Neural cell (in vitro differentiated cells): ENCODE data around the gene LILRB2. TPM values are rescaled to one million over a fixed set of nuclear protein-coding genes. Genes with fewer than 3 reads are reported as not detected.

Source experiments
- H2AFZ ChIP-seq: fragments of 200-600, 300-800 bp; sonication (generic), shearing (Covaris generic); 2 replicates; pipeline ENCODE4 v1.6.0; 2014; ENCODE audit warnings: low read depth, mild to moderate bottlenecking, antibody characterized with exemption, low read length, moderate library complexity
- H3F3A ChIP-seq: fragments of 200-600 bp; shearing (Covaris generic); 2 replicates; pipeline ENCODE4 v1.6.1; 2016; ENCODE audit warnings: mild to moderate bottlenecking, moderate library complexity, mixed read lengths, antibody characterized with exemption, low read length; ENCODE audit not compliant: insufficient read depth, poor library complexity, severe bottlenecking
- H3K27ac ChIP-seq: fragments of 200-600, 300-800 bp; sonication (generic), shearing (Covaris generic); 2 replicates; pipeline ENCODE4 v1.5.1; 2014; ENCODE audit warnings: mild to moderate bottlenecking, low read length, moderate library complexity
- H3K27me3 ChIP-seq: fragments of 300-800, 200-600 bp; sonication (generic), shearing (Covaris generic); 2 replicates; pipeline ENCODE4 v1.6.0; 2014; ENCODE audit warnings: mild to moderate bottlenecking, low read depth, low read length, moderate library complexity; ENCODE audit not compliant: insufficient read depth
- H3K36me3 ChIP-seq: fragments of 300-800, 200-600 bp; sonication (generic), shearing (Covaris generic); 2 replicates; pipeline ENCODE4 v1.5.1; 2014; ENCODE audit warnings: mild to moderate bottlenecking, antibody characterized with exemption, low read length, moderate library complexity; ENCODE audit not compliant: insufficient read depth
- H3K4me2 ChIP-seq: fragments of 300-800, 200-600 bp; sonication (generic), shearing (Covaris generic); 2 replicates; pipeline ENCODE4 v1.6.0; 2014; ENCODE audit warnings: mild to moderate bottlenecking, low read length
- H3K4me3 ChIP-seq: fragments of 300-800, 200-600 bp; sonication (generic), shearing (Covaris generic); 2 replicates; pipeline ENCODE4 v1.5.1; 2014; ENCODE audit warnings: mild to moderate bottlenecking, low read length, moderate library complexity
- H3K79me2 ChIP-seq: fragments of 200-600 bp; shearing (Covaris generic); replicated peaks from 2 replicates; pipeline ENCODE4 v1.6.0; 2014; ENCODE audit warnings: mild to moderate bottlenecking, low read length, moderate library complexity; ENCODE audit not compliant: insufficient read depth
- H3K9ac ChIP-seq: fragments of 300-800, 200-600 bp; sonication (generic), shearing (Covaris generic); 2 replicates; pipeline ENCODE4 v1.6.1; 2016; ENCODE audit warnings: mild to moderate bottlenecking, low read length, mixed read lengths
- H3K9me2 ChIP-seq: fragments of 200-600 bp; shearing (Covaris generic); 2 replicates; pipeline ENCODE4 v1.6.1; 2016; ENCODE audit warnings: mild to moderate bottlenecking, low read length, mixed read lengths; ENCODE audit not compliant: insufficient read depth
- H3K9me3 ChIP-seq: fragments of 200-600, 300-800 bp; sonication (generic), shearing (Covaris generic); 2 replicates; pipeline ENCODE4 v1.6.1; 2016; ENCODE audit warnings: mild to moderate bottlenecking, mixed run types, low read length, moderate library complexity, mixed read lengths
- H4K20me1 ChIP-seq: fragments of 200-600 bp; shearing (Covaris generic); 2 replicates; pipeline ENCODE4 v1.6.1; 2016; ENCODE audit warnings: mild to moderate bottlenecking, mixed run types; ENCODE audit not compliant: insufficient read depth
- CTCF ChIP-seq: fragments of 450-650 bp; IDR thresholded peaks from 2 replicates; pipeline ENCODE4 v1.5.1; 2014; ENCODE audit warnings: antibody characterized with exemption, mild to moderate bottlenecking, moderate library complexity; ENCODE audit not compliant: poor library complexity, severe bottlenecking
- EP300 ChIP-seq: fragments of 450-650 bp; conservative IDR thresholded peaks from 2 replicates; pipeline ENCODE4 v1.6.1; 2014; ENCODE audit warnings: antibody characterized with exemption, mild to moderate bottlenecking, moderate library complexity; ENCODE audit not compliant: poor library complexity, severe bottlenecking
- EZH2 ChIP-seq: fragments of 200-600, 300-800 bp; shearing (Covaris generic), sonication (generic); IDR thresholded peaks from 2 replicates; pipeline ENCODE4 v1.6.1; 2014; ENCODE audit warnings: antibody characterized with exemption, low read length, borderline replicate concordance, mild to moderate bottlenecking; ENCODE audit not compliant: insufficient read depth, poor library complexity, severe bottlenecking
- MXI1 ChIP-seq: fragments of 450-650 bp; conservative IDR thresholded peaks from 2 replicates; pipeline ENCODE4 v1.6.1; 2014; ENCODE audit warnings: antibody characterized with exemption, mild to moderate bottlenecking; ENCODE audit not compliant: poor library complexity, severe bottlenecking
- POLR2AphosphoS5 ChIP-seq: IDR thresholded peaks from 2 replicates; pipeline ENCODE4 v1.6.1; 2012
- RAD21 ChIP-seq: fragments of 450-650 bp; conservative IDR thresholded peaks from 2 replicates; pipeline ENCODE4 v1.6.1; 2014; ENCODE audit warnings: antibody characterized with exemption, mild to moderate bottlenecking, moderate library complexity
- REST ChIP-seq: IDR thresholded peaks from 2 replicates; pipeline ENCODE4 v1.6.1; 2012; ENCODE audit warnings: borderline replicate concordance
- SMC3 ChIP-seq: fragments of 450-650 bp; conservative IDR thresholded peaks from 2 replicates; pipeline ENCODE4 v1.6.1; 2014; ENCODE audit warnings: antibody characterized with exemption, mild to moderate bottlenecking, moderate library complexity; ENCODE audit not compliant: poor library complexity
- TAF1 ChIP-seq: IDR thresholded peaks from 2 replicates; pipeline ENCODE4 v1.6.1; 2012; ENCODE audit warnings: low read depth
- polyA plus RNA-seq: library from polyadenylated mRNA; depleted of rRNA; stranded (reverse); fragments of >200 nt; gene quantifications from 2 replicates; pipeline ENCODE4 v1.2.3, GENCODE V29; 2014

Gene LILRB2
- polyA plus RNA-seq, 1 donor from 2014 or later = not detected

DNA sequence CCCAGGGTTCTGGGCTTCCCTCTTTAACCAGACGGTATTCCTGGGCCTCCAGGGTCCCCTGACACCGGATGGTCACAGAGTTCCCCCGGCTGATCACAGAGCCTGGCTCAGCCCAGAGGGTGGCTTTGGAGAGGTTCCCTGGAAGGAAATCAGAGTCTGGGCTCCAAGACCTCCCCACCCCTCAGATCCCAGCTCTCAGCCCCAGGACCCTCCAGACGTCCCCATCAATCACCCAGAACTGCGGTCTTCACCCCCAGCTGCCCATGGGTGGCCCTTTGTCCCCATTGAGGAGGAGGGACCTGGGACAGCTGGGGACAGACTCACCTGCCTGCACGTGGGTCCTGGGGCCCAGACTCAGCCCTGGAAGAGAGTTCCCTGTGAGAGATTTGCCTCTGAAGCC lies 31.1 kb upstream of the LILRB2 start:
- no peaks in the 10 kb centered on the region for H3F3A ChIP-seq
- TF ChIP-seq CTCF (no peak), RAD21 (no peak), SMC3 (no peak), EZH2 (no peak), REST (no peak), EP300 (no peak), MXI1 (no peak), POLR2AphosphoS5 (no peak), TAF1 (no peak)
- H3K4me2 ChIP-seq = no peak overlapping the region
- H2AFZ ChIP-seq = no peak overlapping the region
- H3K79me2 ChIP-seq = no peaks in the 10 kb centered on the region
- no peaks in the 10 kb centered on the region for H3K27me3 ChIP-seq
- no peak overlapping the region for H3K9ac ChIP-seq
- no peak overlapping the region for H3K27ac ChIP-seq
- H3K4me3 ChIP-seq = no peak overlapping the region
- no peaks in the 10 kb centered on the region for H3K9me2 ChIP-seq
- H3K36me3 ChIP-seq = no peaks in the 10 kb centered on the region
- H4K20me1 ChIP-seq = no peaks in the 10 kb centered on the region
- no peaks in the 10 kb centered on the region for H3K9me3 ChIP-seq

DNA sequence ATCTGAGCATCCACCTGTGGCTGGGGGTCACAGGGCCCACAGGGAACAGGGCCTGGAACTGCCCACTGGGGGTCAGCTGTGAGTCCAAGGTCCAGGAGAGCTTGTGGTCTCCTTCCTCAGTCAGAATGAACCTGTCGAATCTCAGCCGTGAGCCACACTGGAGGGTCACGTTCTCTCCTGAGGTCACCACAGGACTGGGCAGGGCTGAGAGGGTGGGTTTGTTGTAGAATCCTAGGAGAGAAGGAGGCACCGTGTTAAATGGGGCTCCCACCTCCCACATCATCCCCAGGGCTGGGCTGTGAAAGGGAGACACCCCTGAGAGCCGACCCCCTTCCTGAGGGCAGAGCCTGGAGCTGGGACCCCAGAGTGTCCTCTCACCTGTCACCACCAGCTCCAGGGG lies 30.6 kb upstream of the LILRB2 start:
- no peaks in the 10 kb centered on the region for H3K36me3 ChIP-seq
- H3K9me3 ChIP-seq = no peaks in the 10 kb centered on the region
- no peak overlapping the region for H3K4me2 ChIP-seq
- no peaks in the 10 kb centered on the region for H3K27me3 ChIP-seq
- H3F3A ChIP-seq = no peaks in the 10 kb centered on the region
- H3K27ac ChIP-seq = no peak overlapping the region
- TF ChIP-seq CTCF (no peak), MXI1 (no peak)
- no peak overlapping the region for H2AFZ ChIP-seq
- no peaks in the 10 kb centered on the region for H3K9me2 ChIP-seq
- H3K9ac ChIP-seq = no peak overlapping the region
- H3K4me3 ChIP-seq = no peak overlapping the region
- no peaks in the 10 kb centered on the region for H3K79me2 ChIP-seq
- H4K20me1 ChIP-seq = no peaks in the 10 kb centered on the region
